SKM-1 treated with dmso at 0.1 percent for 144 hours (cell line): ENCODE results near the gene SLC16A12.
"Not testable (repeated sequence)": the region's sequence is repeated elsewhere in the genome, so short reads cannot be mapped to it uniquely, and the experiment has no call there.

Experiments used
- DNase-seq: peaks from one replicate; lab custom pipeline; 2025; ENCODE audit not compliant: unreplicated experiment; lab: John Stamatoyannopoulos, UW

SLC16A12 gene

GRCh38 chr10:89426230-89426868 is 109.0 kb downstream of the SLC16A12 start:
- peak; percentile 32 for DNase-seq

DNA sequence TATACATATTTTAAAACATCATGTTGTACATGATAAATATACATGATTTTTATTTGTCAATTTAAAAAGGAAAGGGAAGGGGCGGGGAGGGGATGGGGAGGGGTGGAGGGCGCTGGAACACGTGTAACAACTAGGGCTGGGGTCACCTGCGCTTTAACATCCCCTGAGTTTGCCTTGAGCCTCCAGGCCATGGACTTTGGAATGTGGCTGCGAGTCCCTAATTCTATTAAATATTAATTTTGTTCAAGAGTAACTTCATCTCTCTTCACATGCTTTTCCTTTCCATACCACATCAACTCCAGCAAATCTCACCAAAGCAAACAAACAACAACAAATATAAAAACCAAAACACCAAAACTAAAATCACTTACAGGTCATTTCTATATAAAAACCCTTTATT is 110.4 kb downstream of the SLC16A12 start:
- DNase-seq: no peak

DNA sequence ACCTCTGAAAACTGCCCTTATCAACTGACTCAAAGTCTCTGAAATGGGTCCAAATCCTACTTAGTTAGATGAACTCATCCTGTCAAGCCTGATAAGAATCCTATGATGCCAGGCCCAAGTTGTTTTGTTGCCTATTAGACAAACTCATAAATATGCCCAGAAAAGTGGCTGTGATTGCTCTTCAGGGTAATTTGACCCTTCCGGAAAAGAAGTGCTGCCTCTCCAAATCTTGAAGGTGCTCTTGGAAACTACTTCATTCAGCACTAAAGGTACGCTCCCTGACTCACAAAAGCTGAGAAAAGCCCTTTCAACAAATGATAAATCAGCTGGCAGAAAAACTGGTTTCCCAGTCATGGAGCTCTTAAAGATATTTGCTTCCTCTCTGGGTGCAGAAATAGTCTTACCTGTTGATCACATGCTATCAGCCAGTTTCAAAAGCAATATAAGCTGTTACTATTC is 114.3 kb downstream of the SLC16A12 start:
- no peak for DNase-seq

- DNase-seq: no peak
These were observed 115.8 kb downstream of the SLC16A12 start for GRCh38 chr10:89419548-89419947.

DNA sequence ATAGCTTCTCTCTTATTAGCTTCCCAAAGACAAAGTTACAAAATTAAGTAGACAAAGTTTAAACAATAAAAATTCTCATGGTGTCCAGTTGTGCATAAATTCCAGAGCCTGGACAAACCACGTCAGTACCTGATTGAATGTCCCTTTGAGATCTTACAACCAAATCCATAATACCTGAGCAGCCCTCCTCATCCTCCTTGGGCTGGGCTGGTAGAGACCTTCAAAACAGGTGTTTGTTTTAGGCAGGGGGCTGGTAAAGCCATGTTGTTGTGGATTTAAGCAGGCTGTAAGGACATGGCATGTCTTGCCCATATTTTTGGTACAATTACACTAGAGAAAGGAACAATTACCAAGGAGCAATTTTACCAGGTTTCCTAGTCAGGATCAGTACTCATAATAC is 118.9 kb downstream of the SLC16A12 start:
- no peak for DNase-seq

DNA sequence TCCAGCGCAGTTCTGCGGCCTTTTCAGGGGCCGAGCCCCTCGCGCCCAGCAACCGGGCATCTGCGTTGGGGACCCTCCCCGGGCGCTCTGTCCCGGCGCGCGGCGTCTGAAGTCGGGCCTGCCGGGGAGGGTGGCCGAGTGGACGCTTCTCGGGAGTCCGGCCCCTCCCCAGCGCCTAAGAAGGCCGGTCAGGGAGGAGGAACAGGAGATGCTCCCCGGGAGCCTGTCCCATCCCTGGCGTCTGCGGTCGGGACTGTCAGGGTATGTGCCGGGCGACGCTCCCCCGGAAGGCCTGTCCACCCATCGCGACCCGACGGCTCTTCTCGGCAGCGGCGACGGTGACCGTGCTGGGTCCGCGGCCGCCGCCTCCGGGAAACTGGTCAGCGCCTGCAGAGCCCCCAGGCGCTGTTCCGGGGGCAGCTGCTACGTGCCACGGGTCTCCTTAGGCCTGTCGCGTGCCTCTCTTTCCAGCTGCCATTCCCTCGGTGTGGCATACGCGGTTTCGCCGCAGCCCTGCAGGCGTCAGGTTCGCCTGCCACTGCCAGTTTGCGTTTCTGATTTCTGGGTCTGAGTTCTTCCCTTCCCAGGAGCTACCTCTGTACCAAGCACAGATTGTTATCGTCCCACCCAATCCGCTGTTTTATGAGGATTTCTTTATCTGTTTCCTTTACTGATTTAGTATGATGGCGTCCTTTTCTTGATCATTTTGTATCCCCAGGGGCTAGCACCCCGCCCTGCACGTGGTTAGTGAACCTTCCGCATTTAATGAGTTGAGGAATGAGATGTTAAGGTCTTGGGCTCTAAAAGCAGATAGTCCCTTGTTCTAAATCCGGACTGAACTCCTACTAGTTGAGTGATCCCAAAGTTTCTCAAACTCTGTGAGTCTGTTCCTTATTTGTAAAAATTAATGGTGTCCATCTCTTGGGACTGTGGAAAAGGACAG is 120.2 kb downstream of the SLC16A12 start:
- DNase-seq: no peak

- peak; percentile 80 for DNase-seq
These were observed 121.1 kb downstream of the SLC16A12 start, which contains the start of gene IFIT5 for GRCh38 chr10:89414146-89414878. Gene IFIT5, plus strand, starts transcription at chr10:89414568. Its CDS starts 231 bp downstream, at chr10:89414799.

DNA sequence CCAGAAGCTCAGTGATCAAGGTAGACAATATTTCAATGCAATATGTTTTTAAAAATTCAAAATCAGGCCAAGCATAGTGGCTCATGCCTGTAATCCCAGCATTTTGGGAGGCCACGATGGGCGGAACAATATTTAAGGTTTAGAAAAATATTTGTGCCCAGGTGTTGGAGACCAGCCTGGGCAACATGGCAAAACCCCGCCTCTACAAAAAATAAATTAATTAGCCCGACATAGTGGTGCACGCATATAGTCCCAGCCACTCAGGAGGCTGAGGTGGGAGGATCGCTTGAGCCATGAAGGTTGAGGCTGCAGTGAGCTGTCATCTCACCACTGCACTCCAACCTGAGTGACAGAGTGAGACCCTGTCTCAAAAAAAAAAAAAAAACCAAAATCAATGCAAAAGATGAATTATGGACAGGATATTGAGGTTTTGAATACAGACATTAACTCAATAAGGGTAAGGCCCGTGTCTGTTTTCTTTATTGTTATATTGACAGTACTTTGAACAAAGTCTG is 121.9 kb downstream of the SLC16A12 start:
- DNase-seq: no peak

GRCh38 chr10:89412276-89412675 is 123.1 kb downstream of the SLC16A12 start:
- DNase-seq: not testable (repeated sequence)

GRCh38 chr10:89411135-89411534 is 124.3 kb downstream of the SLC16A12 start:
- not testable (repeated sequence) for DNase-seq

GRCh38 chr10:89410551-89410950 is 124.8 kb downstream of the SLC16A12 start:
- not testable (repeated sequence) for DNase-seq

DNA sequence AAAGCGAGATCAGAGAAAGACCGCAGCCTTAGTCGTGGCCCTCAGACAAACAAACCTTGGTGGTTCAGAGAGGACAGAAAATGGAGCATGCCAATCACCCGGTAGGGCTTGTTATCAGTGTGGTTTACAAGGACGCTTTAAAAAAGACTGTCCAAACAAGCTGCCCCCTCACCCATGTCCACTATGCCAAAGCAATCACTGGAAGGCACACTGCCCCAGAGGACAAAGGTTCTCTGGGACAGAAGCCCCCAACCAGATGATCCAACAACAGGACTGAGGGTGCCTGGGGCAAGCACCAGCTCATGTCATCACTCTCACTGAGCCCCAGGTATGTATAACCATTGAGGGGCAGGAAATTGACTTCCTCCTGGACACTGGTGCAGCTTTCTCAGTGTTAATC is 126.1 kb downstream of the SLC16A12 start:
- not testable (repeated sequence) for DNase-seq

DNA sequence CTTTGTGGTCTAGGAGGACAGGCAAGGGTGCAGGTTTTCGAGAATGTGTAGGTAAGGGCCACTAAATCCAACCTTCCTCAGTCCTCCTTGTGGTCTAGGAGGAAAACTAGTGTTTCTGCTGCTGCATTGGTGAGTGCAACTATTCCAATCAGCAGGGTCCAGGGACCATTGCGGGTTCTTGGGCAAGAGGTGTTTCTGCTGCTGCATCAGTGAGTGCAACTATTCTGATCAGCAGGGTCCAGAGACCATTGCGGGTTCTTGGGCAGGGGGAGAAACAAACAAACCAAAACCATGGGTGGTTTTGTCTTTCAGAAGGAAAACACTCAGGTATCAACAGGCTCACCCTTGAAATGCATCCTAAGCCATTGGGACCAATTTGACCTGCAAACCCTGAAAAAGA is 127.6 kb downstream of the SLC16A12 start:
- DNase-seq: not testable (repeated sequence)

DNA sequence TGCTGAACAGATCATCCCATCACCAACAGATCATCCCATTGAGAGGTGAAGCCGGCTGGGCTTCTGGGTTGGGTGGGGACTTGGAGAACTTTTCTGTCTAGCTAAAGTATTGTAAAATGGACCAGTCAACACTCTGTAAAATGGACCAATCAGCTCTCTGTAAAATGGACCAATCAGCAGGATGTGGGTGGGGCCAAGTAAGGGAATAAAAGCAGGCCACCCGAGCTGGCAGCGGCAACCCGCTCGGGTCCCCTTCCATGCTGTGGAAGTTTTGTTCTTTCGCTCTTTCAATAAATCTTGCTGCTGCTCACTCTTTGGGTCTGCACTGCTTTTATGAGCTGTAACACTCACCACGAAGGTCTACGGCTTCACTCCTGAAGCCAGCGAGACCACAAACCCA is 129.2 kb downstream of the SLC16A12 start:
- DNase-seq: not testable (repeated sequence)

- DNase-seq: no peak
These were observed 131.0 kb downstream of the SLC16A12 start for GRCh38 chr10:89404104-89405047.

DNA sequence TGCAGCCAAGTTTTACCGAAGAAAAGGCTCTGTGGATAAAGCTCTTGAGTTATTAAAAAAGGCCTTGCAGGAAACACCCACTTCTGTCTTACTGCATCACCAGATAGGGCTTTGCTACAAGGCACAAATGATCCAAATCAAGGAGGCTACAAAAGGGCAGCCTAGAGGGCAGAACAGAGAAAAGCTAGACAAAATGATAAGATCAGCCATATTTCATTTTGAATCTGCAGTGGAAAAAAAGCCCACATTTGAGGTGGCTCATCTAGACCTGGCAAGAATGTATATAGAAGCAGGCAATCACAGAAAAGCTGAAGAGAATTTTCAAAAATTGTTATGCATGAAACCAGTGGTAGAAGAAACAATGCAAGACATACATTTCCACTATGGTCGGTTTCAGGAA is 132.4 kb downstream of the SLC16A12 start:
- no peak for DNase-seq

DNA sequence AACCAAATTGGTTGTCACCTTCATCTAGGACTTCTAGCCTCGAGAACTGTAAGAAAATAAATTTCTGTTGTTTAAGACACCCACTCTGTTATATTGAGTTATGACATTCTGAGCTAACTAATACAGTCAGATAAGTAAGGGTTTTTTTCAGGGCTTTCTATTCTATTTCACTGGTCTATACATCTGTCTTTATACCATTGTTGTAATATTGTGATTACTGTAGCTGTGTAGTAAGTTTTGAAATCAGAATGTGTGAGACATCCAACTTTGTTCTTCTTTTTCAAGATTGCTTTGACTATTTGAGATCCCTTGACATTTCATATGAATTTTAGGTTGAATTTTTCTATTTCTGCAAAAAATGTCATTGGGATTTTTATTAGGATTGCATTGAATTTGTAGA is 135.4 kb downstream of the SLC16A12 start:
- no peak for DNase-seq

- DNase-seq: no peak
These were observed 137.2 kb downstream of the SLC16A12 start for GRCh38 chr10:89398003-89398749.

GRCh38 chr10:89395141-89395540 is 140.3 kb downstream of the SLC16A12 start:
- DNase-seq: no peak
